ENCODE results near the gene FAM228A.
"Not testable (repeated sequence)": the region's sequence is repeated elsewhere in the genome, so short reads cannot be mapped to it uniquely, and the experiment has no call there.

Gene FAM228A

DNA sequence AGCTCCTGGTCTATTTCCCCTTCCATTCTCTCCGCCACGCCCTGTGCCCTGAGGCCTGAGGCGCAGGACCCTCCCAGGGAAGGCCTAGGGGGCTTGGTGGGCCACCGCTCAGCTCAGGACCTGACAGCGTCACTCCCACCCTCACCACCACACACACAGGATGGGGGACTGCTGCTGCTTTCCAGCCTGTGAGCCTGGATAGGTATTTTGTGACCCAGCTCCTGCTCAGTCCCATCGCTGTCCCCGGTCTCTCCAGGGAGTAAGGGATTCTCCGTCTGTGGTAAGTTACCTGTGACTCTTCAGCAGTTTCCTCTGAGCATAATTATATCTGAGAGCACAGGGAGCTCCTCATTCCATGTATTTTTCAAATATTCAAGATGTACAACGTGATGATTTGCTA lies 16.3 kb downstream of the FAM228A start:
- no peak for DNase-seq (ENCODE audit: low spot score)

- DNase-seq (ENCODE audit: low spot score): no peak
Measured at GRCh38 chr2:24191848-24192247, 17.0 kb downstream of the FAM228A start.

DNA sequence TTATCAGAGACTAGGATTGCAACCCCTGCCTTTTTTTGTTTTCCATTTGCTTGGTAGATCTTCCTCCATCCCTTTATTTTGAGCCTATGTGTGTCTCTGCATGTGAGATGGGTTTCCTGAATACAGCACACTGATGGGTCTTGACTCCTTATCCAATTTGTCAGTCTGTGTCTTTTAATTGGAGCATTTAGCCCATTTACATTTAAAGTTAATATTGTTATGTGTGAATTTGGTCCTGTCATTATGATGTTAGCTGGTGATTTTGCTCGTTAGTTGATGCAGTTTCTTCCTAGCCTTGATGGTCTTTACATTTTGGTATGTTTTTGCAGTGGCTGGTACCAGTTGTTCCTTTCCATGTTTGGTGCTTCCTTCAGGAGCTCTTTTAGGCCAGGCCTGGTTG lies 22.4 kb downstream of the FAM228A start:
- not testable (repeated sequence) for DNase-seq (ENCODE audit: low spot score)

DNA sequence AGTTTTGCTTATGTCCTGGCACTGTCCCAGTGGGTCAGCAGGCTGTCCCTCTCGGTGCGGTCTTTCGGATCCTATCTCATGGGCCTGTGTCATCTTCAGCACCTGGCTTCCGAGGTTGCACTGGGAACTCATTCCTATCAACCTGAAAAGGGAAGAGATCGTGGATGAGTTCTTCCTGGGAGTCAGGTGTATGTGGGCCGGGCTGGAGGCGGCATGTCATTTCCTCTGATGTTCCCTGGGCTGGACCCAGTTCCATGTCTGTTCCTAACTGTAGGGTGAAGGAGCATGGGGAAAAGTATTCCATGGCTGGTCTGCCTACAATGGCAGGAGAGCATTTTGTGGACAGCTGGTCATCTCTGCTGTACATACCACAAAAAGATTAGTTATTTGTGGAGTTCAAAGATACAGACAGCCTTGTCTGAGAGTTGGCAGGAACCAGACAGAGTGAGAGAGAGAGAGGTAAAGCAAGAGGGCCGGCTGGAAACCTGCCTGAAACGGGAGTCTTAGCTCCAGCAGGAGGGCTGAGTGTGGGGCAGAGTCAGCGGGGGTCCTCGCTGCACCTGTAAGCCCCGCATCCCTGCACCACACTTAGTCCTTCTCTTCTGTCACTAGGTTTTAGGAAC lies 25.2 kb downstream of the FAM228A start:
- no peak for DNase-seq (ENCODE audit: low spot score)

GRCh38 chr2:24200799-24201198 lies 25.9 kb downstream of the FAM228A start:
- DNase-seq (ENCODE audit: low spot score): no peak

DNA sequence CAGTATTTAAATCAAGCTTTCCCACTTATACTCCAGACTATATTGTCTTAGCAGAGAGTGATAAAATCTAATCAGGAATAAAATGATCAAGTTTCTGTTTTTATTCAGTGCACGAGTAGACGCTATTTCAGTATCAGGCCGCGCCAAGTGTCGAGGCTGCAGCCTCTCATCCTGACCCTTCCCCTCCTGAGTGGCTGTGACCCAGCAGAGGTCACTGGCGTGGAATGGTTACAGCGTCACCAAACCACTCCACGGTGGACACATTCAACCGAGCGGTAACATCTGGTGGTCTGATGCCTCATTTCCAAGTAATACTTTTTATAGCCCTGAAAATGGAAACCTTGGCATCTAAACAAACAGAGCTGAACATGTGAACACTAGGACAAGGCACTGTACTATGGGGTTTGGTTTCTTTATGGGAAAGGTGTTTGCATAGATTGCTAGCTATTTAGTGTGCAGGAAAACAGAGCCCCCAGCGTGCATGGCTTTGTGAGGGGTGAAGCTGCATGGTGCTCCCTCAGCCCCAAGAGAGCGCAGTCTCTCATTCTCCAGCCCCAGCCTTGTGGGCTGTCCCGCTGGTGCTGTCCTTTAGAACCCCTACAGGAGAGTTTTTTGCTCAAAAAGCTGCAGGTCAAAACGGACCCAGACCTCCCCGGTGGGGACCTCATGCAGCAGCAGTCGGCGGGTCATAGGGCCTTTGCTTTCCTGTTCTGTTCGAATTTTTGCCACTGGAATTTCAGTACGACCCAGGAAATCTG lies 28.4 kb downstream of the FAM228A start:
- no peak for DNase-seq (ENCODE audit: low spot score)

GRCh38 chr2:24203787-24204150 lies 28.9 kb downstream of the FAM228A start:
- DNase-seq (ENCODE audit: low spot score): no peak

DNA sequence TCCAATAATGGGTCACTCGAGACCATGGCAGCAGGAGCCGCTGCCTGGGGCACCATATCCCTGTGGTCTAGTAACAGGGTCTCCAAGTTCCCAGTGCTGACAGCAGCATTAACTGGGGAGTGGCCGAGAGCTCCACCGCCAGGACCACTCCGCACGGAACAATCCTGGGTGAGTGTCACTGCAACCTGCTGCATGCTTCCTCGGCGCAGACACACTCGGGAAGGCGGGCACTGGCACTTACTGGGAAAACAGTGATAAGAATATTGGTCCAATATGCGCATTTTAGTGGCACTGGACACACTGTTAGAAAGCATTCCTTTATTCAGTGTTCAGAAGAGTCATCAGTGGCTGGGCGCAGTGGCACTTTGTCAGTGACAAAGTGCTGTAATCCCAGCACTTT lies 29.7 kb downstream of the FAM228A start:
- no peak for DNase-seq (ENCODE audit: low spot score)

- no peak for DNase-seq (ENCODE audit: low spot score)
Measured at GRCh38 chr2:24205131-24205530, 30.3 kb downstream of the FAM228A start.

GRCh38 chr2:24206242-24206641 lies 31.4 kb downstream of the FAM228A start:
- DNase-seq (ENCODE audit: low spot score): no peak

GRCh38 chr2:24206714-24207113 lies 31.9 kb downstream of the FAM228A start:
- DNase-seq (ENCODE audit: low spot score): no peak

GRCh38 chr2:24207359-24207758 lies 32.5 kb downstream of the FAM228A start:
- DNase-seq (ENCODE audit: low spot score): no peak

- DNase-seq (ENCODE audit: low spot score): no peak
Measured at GRCh38 chr2:24208490-24208889, 33.6 kb downstream of the FAM228A start.

DNA sequence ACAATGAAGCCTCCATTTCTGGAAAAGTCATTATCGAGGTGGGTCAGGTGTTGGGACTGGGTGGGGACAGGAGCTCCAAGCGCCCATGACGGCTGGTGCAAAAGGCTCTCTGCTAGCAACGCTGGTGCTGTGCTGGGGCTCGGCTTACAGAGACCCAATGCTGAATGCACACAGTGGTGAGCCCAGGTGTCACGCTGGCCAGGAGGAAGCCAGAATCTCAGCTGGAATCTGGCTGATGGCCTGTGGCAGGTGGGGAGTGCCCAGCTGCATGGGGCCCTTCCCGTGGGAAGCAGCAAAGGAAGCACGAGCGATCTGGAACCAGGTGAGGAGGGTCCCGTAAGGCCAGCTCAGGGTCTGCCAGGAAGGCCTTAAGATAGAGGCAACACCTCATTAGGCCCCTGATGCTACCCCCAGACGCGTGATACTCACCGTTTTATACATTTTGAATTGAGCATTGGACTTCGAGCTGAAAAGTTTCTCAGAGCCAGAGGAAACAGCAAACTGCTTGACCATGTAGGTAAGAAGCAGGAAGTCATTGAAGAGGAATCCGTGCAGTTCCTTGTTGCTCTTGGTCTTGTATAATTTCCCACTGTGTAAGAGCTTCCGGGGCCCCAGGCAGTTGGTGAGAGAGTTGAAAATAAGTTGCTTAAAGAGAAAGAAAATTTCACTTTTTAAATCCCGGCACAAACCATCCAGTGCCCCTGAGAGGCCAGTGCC lies 34.7 kb downstream of the FAM228A start:
- DNase-seq (ENCODE audit: low spot score): no peak

- DNase-seq (ENCODE audit: low spot score): no peak
Measured at GRCh38 chr2:24210106-24210455, 35.2 kb downstream of the FAM228A start.

DNA sequence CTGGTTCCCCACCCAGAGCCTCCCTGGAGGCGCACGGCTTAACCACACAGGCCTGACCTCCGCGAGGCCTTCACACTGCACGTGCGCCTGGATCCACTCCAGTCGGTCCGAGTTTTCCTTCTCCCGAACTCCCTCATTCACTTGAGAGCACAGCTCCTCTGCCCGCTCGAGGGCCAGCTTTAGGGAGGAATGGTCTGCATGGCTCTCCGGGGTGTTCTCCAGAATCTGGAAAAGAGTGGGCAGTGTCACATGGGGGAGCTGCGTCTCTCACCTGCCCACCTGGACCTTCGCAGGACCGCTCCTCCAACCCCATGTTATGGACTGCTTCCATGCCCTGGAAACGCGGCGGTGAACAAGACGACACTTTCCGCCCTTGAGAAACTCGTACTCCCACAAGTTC lies 35.9 kb downstream of the FAM228A start:
- DNase-seq (ENCODE audit: low spot score): no peak

DNA sequence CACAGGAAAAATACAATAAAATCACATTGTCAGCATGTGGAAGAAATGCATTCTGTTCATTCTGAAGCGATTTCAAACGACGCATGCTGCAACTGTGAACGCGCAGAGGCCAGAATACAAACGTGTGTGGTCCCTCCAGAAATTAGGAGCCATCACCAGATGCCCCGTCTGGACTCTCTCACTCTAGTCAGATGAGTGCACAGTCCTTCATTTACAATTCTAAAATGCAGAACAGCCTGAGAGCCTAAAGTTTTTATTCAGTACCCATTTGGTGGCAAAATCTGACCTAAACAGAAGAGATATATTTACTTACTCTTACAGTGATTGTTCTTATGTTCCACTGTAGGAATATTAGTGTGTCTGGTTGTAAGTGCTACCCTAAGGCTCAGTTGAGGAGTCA lies 36.6 kb downstream of the FAM228A start:
- no peak for DNase-seq (ENCODE audit: low spot score)

DNA sequence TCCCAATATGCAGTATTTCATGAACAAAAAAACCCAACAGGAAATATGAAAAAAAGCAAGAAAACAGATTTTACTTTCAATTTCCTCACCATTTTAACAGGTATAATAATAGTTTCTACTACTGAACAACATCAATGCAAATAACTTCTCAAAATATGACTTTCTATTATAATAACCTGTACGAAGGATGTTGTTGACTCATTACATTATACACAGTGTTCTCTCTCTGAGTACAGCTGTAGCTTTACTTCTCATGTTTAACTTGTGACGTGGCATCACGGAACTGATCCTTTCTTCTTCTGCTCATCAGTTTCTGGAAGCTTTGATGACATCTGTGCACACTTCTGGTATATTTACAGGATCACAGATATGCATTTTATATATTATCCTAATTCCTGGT lies 40.0 kb downstream of the FAM228A start:
- DNase-seq (ENCODE audit: low spot score): no peak

- peak; percentile 72 for DNase-seq (ENCODE audit: low spot score)
Measured at GRCh38 chr2:24220554-24221291, 45.9 kb downstream of the FAM228A start.

DNA sequence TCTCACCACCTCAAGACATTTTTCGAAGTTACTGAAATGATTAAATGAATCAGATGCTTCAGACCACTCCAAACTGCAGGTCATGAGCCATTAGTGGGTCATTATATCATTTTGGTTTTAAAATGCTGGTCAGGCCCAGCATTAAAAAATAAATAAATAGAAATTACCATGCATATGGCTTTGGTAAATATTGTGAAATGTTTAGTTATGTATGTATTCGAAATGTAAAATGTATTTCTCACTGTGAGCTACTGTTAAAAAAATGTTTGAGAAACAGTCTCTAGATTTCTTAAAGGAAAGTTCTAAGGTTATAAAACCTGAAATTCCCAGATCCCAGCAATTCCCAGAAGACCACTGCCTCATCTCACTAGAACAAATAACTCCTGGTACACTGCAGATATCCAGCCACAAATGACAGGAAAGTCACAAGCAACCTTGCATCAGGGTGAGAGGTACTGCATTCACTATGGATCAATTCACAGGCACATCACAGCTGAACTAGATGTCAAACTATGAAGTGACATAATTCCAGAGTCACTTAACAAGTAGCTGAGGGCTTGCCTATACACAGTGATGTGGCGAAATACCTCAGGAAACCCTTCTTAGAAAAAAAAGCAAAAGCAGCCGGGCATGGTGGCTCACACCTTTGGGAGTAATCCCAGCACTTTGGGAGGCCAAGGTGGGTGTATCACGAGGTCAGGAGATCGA lies 46.6 kb downstream of the FAM228A start:
- no peak for DNase-seq (ENCODE audit: low spot score)

DNA sequence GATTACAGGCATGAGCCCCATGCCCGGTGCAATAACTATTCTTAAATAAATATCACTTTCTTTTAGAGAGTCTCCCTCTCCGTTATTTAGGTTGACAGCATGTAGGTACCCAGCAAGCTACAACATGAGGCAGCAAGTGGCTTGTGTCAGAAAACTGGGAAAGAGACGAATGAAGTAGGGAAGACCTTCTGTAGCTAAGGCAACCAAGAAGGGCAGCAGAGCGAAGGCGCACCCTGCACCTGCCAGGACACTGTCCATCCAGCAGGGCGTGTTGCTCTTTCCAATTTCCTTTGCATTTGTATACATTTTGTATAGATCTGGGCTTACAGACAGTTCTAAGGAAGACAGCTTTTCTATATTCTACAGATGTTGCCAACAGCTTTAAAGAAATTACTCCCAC lies 48.1 kb downstream of the FAM228A start:
- DNase-seq (ENCODE audit: low spot score): no peak
